K562 (cell line): Measurements from ENCODE around the gene GLI1. TPM values are rescaled to one million over a fixed set of nuclear protein-coding genes. Genes with fewer than 3 reads are reported as not detected.
A peak's percentile ranks its signal among the peaks of the same experiment; 100 is the strongest.

ENCODE experiments used
- ATAC-seq: fragments of 200-7000 bp; cut with Tn5 transposase; 3 replicates; pipeline ENCODE4 v1.9.1; 2020; ENCODE audit warnings: moderate library complexity
- BruUV-seq: library from RNA; stranded (reverse); fragments of 400-500 nt; replicated peaks from 2 replicates; lab custom pipeline; 2021; lab: Mats Ljungman, UMichigan
- CTCF ChIA-PET: fragments of 300-600 bp; formaldehyde crosslinking; extraction: SDS; loops from one replicate; lab custom pipeline; 2021; ENCODE audit warnings: low intra/inter-chr PET ratio; lab: Yijun Ruan, JAX
- POLR2A ChIA-PET: fragments of 300-600, 350-650 bp; sonication (Branson Sonifier 250); formaldehyde crosslinking; extraction: SDS; loops from one replicate; lab custom pipeline; 2021; ENCODE audit warnings: antibody characterized with exemption, inconsistent platforms; lab: Yijun Ruan, JAX
- DNase-seq, 4 experiments: peaks; one replicate each; pipeline versions ENCODE4 v3.0.0 to v3.0.0-alpha.2; 2011 to 2018; ENCODE audit warnings: low spot score in 3 of 4, mixed read lengths in 3 of 4; ENCODE audit errors: extremely low read depth in 1 of 4
- FAIRE-seq: peaks from 2 replicates; lab custom pipeline; 2011; peaks lifted over from hg19 to GRCh38; lab: Jason Lieb, UNC
- H2AFZ ChIP-seq: 2 replicates; pipeline ENCODE4 v1.6.0; 2011; ENCODE audit warnings: low read depth, low read length, control low read depth, inconsistent platforms
- H3K27ac ChIP-seq: fragments of 200-600 bp; 3 replicates; pipeline ENCODE4 v1.8.0; 2011; ENCODE audit warnings: low read depth, mild to moderate bottlenecking, control low read depth, inconsistent platforms, low read length, moderate library complexity, mixed read lengths; ENCODE audit errors: extremely low read depth
- H3K27me3 ChIP-seq, 2 experiments: fragments of 300-600 bp in 1 of 2; 2 replicates in 1 of 2; 3 replicates in 1 of 2; pipeline versions ENCODE4 v1.6.0 to v1.8.0; 2011; ENCODE audit warnings: inconsistent platforms in 2 of 2, low read length in 2 of 2, mild to moderate bottlenecking in 1 of 2, mixed read lengths in 1 of 2, moderate library complexity in 1 of 2; ENCODE audit not compliant: control insufficient read depth in 2 of 2, insufficient read depth in 2 of 2
- H3K36me3 ChIP-seq: fragments of 300-600 bp; 3 replicates; pipeline ENCODE4 v1.8.0; 2011; ENCODE audit warnings: mild to moderate bottlenecking, low read length, inconsistent platforms; ENCODE audit not compliant: control insufficient read depth, insufficient read depth
- H3K4me1 ChIP-seq, 2 experiments: fragments of 200-600 bp in 1 of 2; replicated peaks in 1 of 2; 2 replicates in 1 of 2; 3 replicates in 1 of 2; pipeline versions ENCODE4 v1.5.1 to v1.8.0; 2011; ENCODE audit warnings: inconsistent platforms in 2 of 2, low read length in 2 of 2, mild to moderate bottlenecking in 1 of 2, mixed read lengths in 1 of 2, moderate library complexity in 1 of 2; ENCODE audit not compliant: control insufficient read depth in 2 of 2, insufficient read depth in 2 of 2
- H3K4me2 ChIP-seq: 2 replicates; pipeline ENCODE4 v1.6.1; 2011; ENCODE audit warnings: low read length, control low read depth, inconsistent platforms, mixed read lengths; ENCODE audit not compliant: insufficient read depth
- H3K4me3 ChIP-seq: fragments of 200-600 bp; sonication (generic), shearing (Covaris generic); 2 replicates; pipeline ENCODE4 v1.5.1; 2016; ENCODE audit warnings: control low read depth, inconsistent platforms
- H3K79me2 ChIP-seq: fragments of 200-600 bp; 3 replicates; pipeline ENCODE4 v1.8.0; 2011; ENCODE audit warnings: low read length, inconsistent platforms; ENCODE audit not compliant: control insufficient read depth, insufficient read depth
- H3K9ac ChIP-seq, 2 experiments: 2 replicates each; pipeline versions ENCODE4 v1.6.0 to v1.6.1; 2011; ENCODE audit warnings: low read depth in 2 of 2, low read length in 2 of 2, control low read depth in 1 of 2, inconsistent platforms in 1 of 2, mild to moderate bottlenecking in 1 of 2, mixed read lengths in 1 of 2; ENCODE audit not compliant: insufficient read depth in 1 of 2
- H3K9me1 ChIP-seq: one replicate; pipeline ENCODE4 v1.6.0; 2011; ENCODE audit warnings: inconsistent platforms, mild to moderate bottlenecking, low read length, moderate library complexity; ENCODE audit not compliant: control insufficient read depth, insufficient read depth
- H3K9me3 ChIP-seq: replicated peaks from 2 replicates; pipeline ENCODE4 v1.5.1; 2011; ENCODE audit warnings: low read depth, low read length, inconsistent platforms; ENCODE audit not compliant: control insufficient read depth, insufficient read depth
- H4K20me1 ChIP-seq: replicated peaks from 2 replicates; pipeline ENCODE4 v1.6.1; 2011; ENCODE audit warnings: low read length, inconsistent platforms, mixed read lengths; ENCODE audit not compliant: control insufficient read depth, insufficient read depth
- DPF2 ChIP-seq: fragments of 450-650 bp; IDR thresholded peaks from 2 replicates; pipeline ENCODE4 v1.6.1; 2016
- PTBP1 ChIP-seq: fragments of 200-400 bp; formaldehyde crosslinking; IDR thresholded peaks from 2 replicates; pipeline ENCODE4 v1.6.1; 2017; ENCODE audit warnings: low read depth, low read length
- SMARCA4 ChIP-seq: fragments of 450-650 bp; IDR thresholded peaks from 2 replicates; pipeline ENCODE4 v1.6.1; 2016
- TARDBP ChIP-seq: fragments of 450-650 bp; IDR thresholded peaks from 2 replicates; pipeline ENCODE4 v1.6.1; 2016
- THRAP3 ChIP-seq: fragments of 450-650 bp; IDR thresholded peaks from 2 replicates; pipeline ENCODE4 v1.6.1; 2016; ENCODE audit warnings: mild to moderate bottlenecking, inconsistent platforms, borderline replicate concordance
- ZNF79 ChIP-seq: fragments of 250-450 bp; sonication (Bioruptor Pico); IDR thresholded peaks from 2 replicates; pipeline ENCODE4 v1.4.0; 2020; ENCODE audit warnings: low read depth, mild to moderate bottlenecking, moderate library complexity
- WGBS: fragments of 100-300 bp; shearing (Covaris generic); methylation state at CpG from one replicate; pipeline ENCODE4 v1.1.6; 2016; ENCODE audit warnings: low coverage, mixed read lengths; ENCODE audit not compliant: insufficient coverage; ENCODE audit errors: missing lambda C conversion rate; 5-methylcytosine and 5-hydroxymethylcytosine counted together
- in situ Hi-C: fragments of 300-500 bp; cut with MboI; formaldehyde crosslinking; loops from 4 replicates; pipeline ENCODE4 v1.15.0; 2018; ENCODE audit warnings: inconsistent platforms, mixed read lengths
- intact Hi-C: fragments of 100-400 bp; cut with micrococcal nuclease; formaldehyde crosslinking; loops from 2 replicates; pipeline ENCODE4 v1.14.2; 2022
- polyA plus RNA-seq, 8 experiments: library from polyadenylated mRNA; depleted of rRNA in 4 of 8; stranded (reverse) in 5 of 8; unstranded in 3 of 8; fragments of >200 nt; fragmentation: Nextera tagmentation in 2 of 8; fragmentation: Illumina TruSeq in 1 of 8; extraction: Ambion mirVana in 2 of 8; extraction: Trizol in 1 of 8; gene quantifications; 2 replicates each; pipeline versions ENCODE4 v1.2.1 to v1.2.3, GENCODE V29; 2011 to 2014; ENCODE audit warnings: inconsistent platforms in 1 of 8, missing spikeins in 1 of 8
- total RNA-seq, 7 experiments: library from RNA; depleted of rRNA in 6 of 7; stranded (reverse); fragments of >200 nt in 6 of 7; fragmentation: Illumina TruSeq in 2 of 7; extraction: Trizol in 2 of 7; gene quantifications; 2 replicates each; pipeline versions ENCODE4 v1.2.1 to v1.2.3, GENCODE V29; 2011 to 2021; ENCODE audit warnings: low replicate concordance in 1 of 7
- TF ChIP-seq, protein P1 (sequence below): sonication (generic); formaldehyde crosslinking; IDR thresholded peaks from 2 replicates; pipeline ENCODE4 v1.8.1; 2023; ENCODE audit warnings: mild to moderate bottlenecking, missing genetic modification reagents
- TF ChIP-seq, protein P2 (sequence below): fragments of 250-450 bp; sonication (Bioruptor Pico); IDR thresholded peaks from 2 replicates; pipeline ENCODE4 v1.8.0; 2022; ENCODE audit warnings: inconsistent platforms

Gene GLI1
- total and polyA plus RNA-seq, 9 of the 15 experiments (the other 6 are each of a cell fraction or from before 2014, with no cell fraction given): 0.24 to 3.7 (median 0.61) TPM

DNA sequence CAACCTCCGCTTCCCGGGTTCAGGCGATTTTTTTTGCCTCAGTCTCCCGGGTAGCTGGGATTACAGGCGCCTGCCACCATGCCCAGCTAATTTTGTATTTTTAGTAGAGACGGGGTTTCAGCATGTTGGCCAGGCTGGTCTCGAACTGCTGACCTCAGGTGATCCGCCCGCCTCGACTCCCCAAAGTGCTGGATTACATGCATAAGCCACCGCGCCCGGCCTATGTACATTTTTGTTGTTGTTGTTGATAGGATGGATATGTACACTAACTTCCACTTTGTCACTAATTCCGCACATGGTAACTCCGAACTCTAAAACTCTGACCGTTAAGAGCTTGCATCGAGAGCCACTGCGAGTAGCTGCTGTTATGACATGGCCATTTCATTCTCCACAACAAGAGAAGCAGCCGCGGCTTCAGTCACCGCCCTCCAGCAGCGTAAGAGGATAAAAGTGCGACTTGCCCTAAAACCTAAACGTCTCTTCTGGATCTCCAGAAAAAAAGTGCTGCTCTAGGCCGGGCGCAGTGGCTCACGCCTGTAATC, 27.5 kb downstream of the GLI1 start:
- no peaks in the 10 kb centered on the region for H4K20me1 ChIP-seq
- H3K79me2 ChIP-seq: peaks cover 35% of the 10 kb centered on the region
- peak overlapping the region; percentile 88 for H2AFZ ChIP-seq
- peaks cover 36% of the 10 kb centered on the region for H3K36me3 ChIP-seq
- H3K9me1 ChIP-seq: peaks cover 3% of the 10 kb centered on the region
- POLR2A ChIA-PET: interaction anchor here (0.9 to 2.1 kb wide), 3 partner anchors 12 to 31 kb away, joined by 3 to 7 read pairs (median 3); no protein-coding TSS in a partner anchor
- CTCF ChIA-PET: no interaction called here
- no peaks in the 10 kb centered on the region for H3K27me3 ChIP-seq
- H3K4me1 ChIP-seq: peaks cover 7 to 15% of the 10 kb centered on the region in 2 experiments
- TSS peak; percentile 59 for BruUV-seq
- 76% methylated on average over 27 of the region's 27 CpGs for WGBS
- TF ChIP-seq, protein P1, sequence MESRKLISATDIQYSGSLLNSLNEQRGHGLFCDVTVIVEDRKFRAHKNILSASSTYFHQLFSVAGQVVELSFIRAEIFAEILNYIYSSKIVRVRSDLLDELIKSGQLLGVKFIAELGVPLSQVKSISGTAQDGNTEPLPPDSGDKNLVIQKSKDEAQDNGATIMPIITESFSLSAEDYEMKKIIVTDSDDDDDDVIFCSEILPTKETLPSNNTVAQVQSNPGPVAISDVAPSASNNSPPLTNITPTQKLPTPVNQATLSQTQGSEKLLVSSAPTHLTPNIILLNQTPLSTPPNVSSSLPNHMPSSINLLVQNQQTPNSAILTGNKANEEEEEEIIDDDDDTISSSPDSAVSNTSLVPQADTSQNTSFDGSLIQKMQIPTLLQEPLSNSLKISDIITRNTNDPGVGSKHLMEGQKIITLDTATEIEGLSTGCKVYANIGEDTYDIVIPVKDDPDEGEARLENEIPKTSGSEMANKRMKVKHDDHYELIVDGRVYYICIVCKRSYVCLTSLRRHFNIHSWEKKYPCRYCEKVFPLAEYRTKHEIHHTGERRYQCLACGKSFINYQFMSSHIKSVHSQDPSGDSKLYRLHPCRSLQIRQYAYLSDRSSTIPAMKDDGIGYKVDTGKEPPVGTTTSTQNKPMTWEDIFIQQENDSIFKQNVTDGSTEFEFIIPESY (CRISPR knock-in tag): peak; percentile 83; the same call in 1 of the 2 replicates
- TF ChIP-seq ZNF79 (CRISPR knock-in tag): no peak
- TF ChIP-seq, protein P2, sequence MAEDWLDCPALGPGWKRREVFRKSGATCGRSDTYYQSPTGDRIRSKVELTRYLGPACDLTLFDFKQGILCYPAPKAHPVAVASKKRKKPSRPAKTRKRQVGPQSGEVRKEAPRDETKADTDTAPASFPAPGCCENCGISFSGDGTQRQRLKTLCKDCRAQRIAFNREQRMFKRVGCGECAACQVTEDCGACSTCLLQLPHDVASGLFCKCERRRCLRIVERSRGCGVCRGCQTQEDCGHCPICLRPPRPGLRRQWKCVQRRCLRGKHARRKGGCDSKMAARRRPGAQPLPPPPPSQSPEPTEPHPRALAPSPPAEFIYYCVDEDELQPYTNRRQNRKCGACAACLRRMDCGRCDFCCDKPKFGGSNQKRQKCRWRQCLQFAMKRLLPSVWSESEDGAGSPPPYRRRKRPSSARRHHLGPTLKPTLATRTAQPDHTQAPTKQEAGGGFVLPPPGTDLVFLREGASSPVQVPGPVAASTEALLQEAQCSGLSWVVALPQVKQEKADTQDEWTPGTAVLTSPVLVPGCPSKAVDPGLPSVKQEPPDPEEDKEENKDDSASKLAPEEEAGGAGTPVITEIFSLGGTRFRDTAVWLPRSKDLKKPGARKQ (CRISPR knock-in tag): peak; percentile 88; the same call in 1 of the 2 replicates
- TF ChIP-seq THRAP3: 0 out of 2 replicates have a peak, but pooled peaks have one; percentile 81
- TF ChIP-seq PTBP1: no peak
- TF ChIP-seq DPF2: 0 out of 2 replicates have a peak, but pooled peaks have one; percentile 17
- 0 out of 2 replicates have a peak, but pooled peaks have one; percentile 32 for TF ChIP-seq SMARCA4
- TF ChIP-seq TARDBP: 0 out of 2 replicates have a peak, but pooled peaks have one; percentile 33
- TF ChIP-seq, all 486 proteins: peak for 6
- DNase-seq (no peak), FAIRE-seq (no peak), ATAC-seq (no peak; the same call in 2 of the 3 replicates)
- Histone ChIP-seq H3K4me3 (0 out of 2 replicates have a peak overlapping the region, but pooled peaks have one; percentile 83), H3K27ac (peak overlapping the region; percentile 50; the same call in 1 of the 3 replicates), H3K4me2 (peak overlapping the region; percentile 61), H3K9me3 (no peaks in the 10 kb centered on the region), H3K9ac (peak overlapping the region; percentile 11 to 99; a peak in 3 of 4 replicates)
- intact Hi-C loops: loop anchor here (2.0 to 5.0 kb wide), 2 partner anchors 28 to 35 kb away; partner anchors contain the start of genes DDIT3, GLI1 and MBD6
- in situ Hi-C loops: no loop called here
